SIG-M5 treated with dmso at 0.1 percent for 504 hours (cell line): Measurements from ENCODE around the gene FTO.
"Not testable (repeated sequence)": the region's sequence is repeated elsewhere in the genome, so short reads cannot be mapped to it uniquely, and the experiment has no call there.

ENCODE experiments used
- DNase-seq: peaks from one replicate; lab custom pipeline; 2025; ENCODE audit not compliant: unreplicated experiment; lab: John Stamatoyannopoulos, UW

FTO gene

GRCh38 chr16:53855056-53855455 is 151.1 kb downstream of the FTO start:
- DNase-seq = no peak

- DNase-seq = no peak
Observed at GRCh38 chr16:53855511-53855910, 151.6 kb downstream of the FTO start.

GRCh38 chr16:53859995-53860540 is 156.1 kb downstream of the FTO start:
- DNase-seq = no peak

GRCh38 chr16:53863861-53864260 is 159.9 kb downstream of the FTO start:
- no peak for DNase-seq

GRCh38 chr16:53864819-53865493 is 161.0 kb downstream of the FTO start:
- peak; percentile 19 for DNase-seq

- DNase-seq = peak; percentile 83
Observed at GRCh38 chr16:53865494-53865863, 161.5 kb downstream of the FTO start.

GRCh38 chr16:53866520-53866919 is 162.6 kb downstream of the FTO start:
- DNase-seq = no peak

- no peak for DNase-seq
Observed at GRCh38 chr16:53870831-53871230, 166.9 kb downstream of the FTO start.

GRCh38 chr16:53872248-53873221 is 168.6 kb downstream of the FTO start:
- DNase-seq = peak; percentile 41

GRCh38 chr16:53876811-53877210 is 172.9 kb downstream of the FTO start:
- DNase-seq = no peak

- DNase-seq = no peak
Observed at GRCh38 chr16:53878216-53878615, 174.3 kb downstream of the FTO start.

GRCh38 chr16:53881371-53881770 is 177.4 kb downstream of the FTO start:
- no peak for DNase-seq

- no peak for DNase-seq
Observed at GRCh38 chr16:53882310-53882709, 178.4 kb downstream of the FTO start.

GRCh38 chr16:53884748-53885147 is 180.8 kb downstream of the FTO start:
- DNase-seq = no peak

- no peak for DNase-seq
Observed at GRCh38 chr16:53886482-53887378, 182.8 kb downstream of the FTO start.

- DNase-seq = no peak
Observed at GRCh38 chr16:53888222-53888621, 184.3 kb downstream of the FTO start.

GRCh38 chr16:53890877-53891276 is 186.9 kb downstream of the FTO start:
- DNase-seq = not testable (repeated sequence)

GRCh38 chr16:53891409-53892139 is 187.6 kb downstream of the FTO start:
- no peak for DNase-seq

GRCh38 chr16:53892155-53892554 is 188.2 kb downstream of the FTO start:
- DNase-seq = peak; percentile 19

GRCh38 chr16:53893731-53894435 is 189.9 kb downstream of the FTO start:
- DNase-seq = no peak
